Activated naive CD4-positive, alpha-beta T cell treated with anti-CD3 and anti-CD28 coated beads, Interleukin-2, amount 50 U/mL, for 72 hours (primary cell): ENCODE measurements around the gene CACNG5. TPM values are rescaled to one million over a fixed set of nuclear protein-coding genes. Genes with fewer than 3 reads are reported as not detected.

Experiments
- ATAC-seq, 2 donors: fragments of 150-1000 bp; cut with Tn5 transposase; 2 replicates each; pipeline ENCODE4 v1.10.0; 2021; ENCODE audit warnings: mild to moderate bottlenecking in 2 of 2, moderate library complexity in 2 of 2
- DNase-seq, 2 donors: peaks; one replicate each; pipeline ENCODE4 v3.0.0; 2021 to 2022; ENCODE audit warnings: low spot score in 2 of 2
- H3K27ac Mint-ChIP-seq, 2 donors: one replicate each; pipeline ENCODE4 v1.8.0; 2022; ENCODE audit warnings: mild to moderate bottlenecking in 2 of 2, mixed read lengths in 2 of 2
- H3K36me3 Mint-ChIP-seq, 2 donors: one replicate each; pipeline ENCODE4 v1.8.0; 2022; ENCODE audit warnings: mixed read lengths in 2 of 2
- H3K9me3 Mint-ChIP-seq, 2 donors: one replicate each; pipeline ENCODE4 v1.8.0; 2022; ENCODE audit warnings: mixed read lengths in 2 of 2
- total RNA-seq, 2 donors: library from RNA; stranded (reverse); gene quantifications; one replicate each; pipeline ENCODE4 v1.2.3, GENCODE V29; 2022

CACNG5 gene
- total RNA-seq, 2 donors from 2014 or later, result not detected

DNA sequence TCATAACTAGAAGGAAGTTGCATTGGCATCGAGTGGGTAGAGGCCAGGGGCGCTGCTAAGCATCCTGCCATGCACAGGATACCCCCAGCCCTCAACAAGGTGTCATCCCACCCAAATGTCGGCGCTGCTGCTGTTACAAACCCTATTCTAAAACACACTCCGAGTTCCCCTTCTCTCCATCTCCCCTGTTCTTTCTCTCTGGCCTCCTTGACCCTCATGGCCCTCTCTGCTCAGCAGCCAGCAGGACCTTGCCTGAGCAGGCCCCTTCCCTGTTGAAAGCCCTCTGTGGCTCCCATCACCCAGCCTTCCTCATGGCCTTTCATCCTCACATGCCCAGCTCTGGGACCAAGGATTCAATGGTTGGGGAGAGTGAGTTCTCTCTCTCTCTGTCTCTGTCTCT is 22.3 kb upstream of the CACNG5 start:
- ATAC-seq (peak in 1 of 2 donors; percentile 18), DNase-seq (no peak)
- Mint-ChIP-seq H3K27ac (no peak overlapping the region), H3K36me3 (peaks cover 0 to 16% of the 10 kb centered on the region in 2 donors), H3K9me3 (peaks cover under 1 to 6% of the 10 kb centered on the region in 2 donors)

DNA sequence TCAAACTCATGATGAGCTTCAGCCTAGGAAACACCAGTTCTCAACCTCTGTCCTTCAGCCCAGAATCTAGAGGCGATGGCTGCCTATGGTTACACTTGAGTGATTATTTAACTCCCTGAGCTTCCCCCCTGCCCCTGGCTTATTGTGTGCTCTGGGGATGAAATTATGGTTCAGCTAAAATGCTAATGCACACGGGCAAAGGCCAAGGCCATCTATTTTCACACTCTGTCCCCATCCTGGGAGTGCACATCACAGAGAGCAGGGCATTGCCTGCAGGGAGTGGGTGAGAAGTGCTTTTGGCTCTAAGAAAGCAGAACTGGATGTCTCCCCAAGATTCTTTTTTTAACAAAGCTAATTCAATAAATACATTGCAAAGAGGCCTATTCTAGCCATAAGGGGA is 21.6 kb upstream of the CACNG5 start:
- DNase-seq, result no peak
- Mint-ChIP-seq H3K36me3 (peaks cover 3 to 12% of the 10 kb centered on the region in 2 donors), H3K27ac (no peak overlapping the region), H3K9me3 (peaks cover 8 to 10% of the 10 kb centered on the region in 2 donors)
- ATAC-seq, result no peak

DNA sequence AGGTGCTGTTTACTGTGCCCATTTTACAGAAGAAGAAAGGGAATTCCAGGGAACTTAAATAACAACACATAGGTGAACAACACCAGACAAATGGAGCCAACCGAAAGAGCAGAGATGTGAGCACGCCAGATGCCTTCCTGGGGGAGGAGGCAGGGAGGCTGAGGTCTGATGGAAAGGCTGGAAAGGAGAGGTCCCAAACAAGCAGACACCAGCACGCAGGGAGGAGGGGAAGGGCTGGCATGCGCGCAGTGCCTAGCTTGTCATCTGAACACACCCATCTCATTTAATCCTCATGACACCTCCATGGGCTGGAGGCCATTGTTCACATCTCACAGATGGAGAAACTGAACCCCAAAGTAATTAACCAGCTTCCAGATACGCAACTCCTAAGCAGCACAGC is 20.9 kb upstream of the CACNG5 start:
- ATAC-seq (no peak), DNase-seq (no peak)
- H3K27ac Mint-ChIP-seq, result no peak overlapping the region
- H3K9me3 Mint-ChIP-seq, result peaks cover 10% of the 10 kb centered on the region in 2 donors
- peaks cover 5 to 11% of the 10 kb centered on the region in 2 donors for H3K36me3 Mint-ChIP-seq

DNA sequence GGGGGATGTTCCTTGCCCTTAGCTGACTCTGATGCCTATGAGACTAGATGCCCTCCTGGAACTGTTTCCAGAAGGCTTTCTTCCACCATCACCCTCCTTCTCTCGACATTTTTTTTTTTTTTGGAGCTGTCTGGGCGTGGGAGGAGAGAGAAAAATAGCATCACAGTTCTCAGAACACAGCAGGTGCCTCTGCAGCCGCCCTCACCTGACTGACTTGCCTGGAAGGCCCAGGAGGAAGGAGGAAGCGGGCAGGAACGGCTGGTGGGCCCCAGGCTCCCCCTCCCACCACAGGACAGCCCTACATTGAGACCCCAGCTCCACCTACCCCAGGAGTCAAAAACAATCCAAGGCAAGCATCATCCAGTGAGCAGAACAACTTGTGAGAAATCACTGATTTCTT is 20.3 kb upstream of the CACNG5 start:
- Mint-ChIP-seq H3K27ac (no peak overlapping the region), H3K9me3 (peaks cover 10% of the 10 kb centered on the region in 2 donors), H3K36me3 (peaks cover 5 to 11% of the 10 kb centered on the region in 2 donors)
- no peak for ATAC-seq
- DNase-seq, result no peak

GRCh38 chr17:66817750-66818149 is 17.2 kb upstream of the CACNG5 start:
- ATAC-seq (no peak), DNase-seq (no peak)
- Mint-ChIP-seq H3K9me3 (peaks cover 10% of the 10 kb centered on the region in 2 donors), H3K36me3 (peaks cover 5 to 11% of the 10 kb centered on the region in 2 donors), H3K27ac (no peak overlapping the region)

GRCh38 chr17:66819466-66819865 is 15.5 kb upstream of the CACNG5 start:
- peaks cover 5 to 11% of the 10 kb centered on the region in 2 donors for H3K36me3 Mint-ChIP-seq
- no peak for ATAC-seq
- H3K27ac Mint-ChIP-seq, result no peak overlapping the region
- DNase-seq, result no peak
- H3K9me3 Mint-ChIP-seq, result peaks cover 10% of the 10 kb centered on the region in 2 donors

- no peak overlapping the region for H3K27ac Mint-ChIP-seq
- DNase-seq, result no peak
- no peak for ATAC-seq
- H3K36me3 Mint-ChIP-seq, result peaks cover 5 to 9% of the 10 kb centered on the region in 2 donors
- H3K9me3 Mint-ChIP-seq, result peaks cover 9 to 10% of the 10 kb centered on the region in 2 donors
These were observed 12.9 kb upstream of the CACNG5 start for GRCh38 chr17:66822009-66822408.

DNA sequence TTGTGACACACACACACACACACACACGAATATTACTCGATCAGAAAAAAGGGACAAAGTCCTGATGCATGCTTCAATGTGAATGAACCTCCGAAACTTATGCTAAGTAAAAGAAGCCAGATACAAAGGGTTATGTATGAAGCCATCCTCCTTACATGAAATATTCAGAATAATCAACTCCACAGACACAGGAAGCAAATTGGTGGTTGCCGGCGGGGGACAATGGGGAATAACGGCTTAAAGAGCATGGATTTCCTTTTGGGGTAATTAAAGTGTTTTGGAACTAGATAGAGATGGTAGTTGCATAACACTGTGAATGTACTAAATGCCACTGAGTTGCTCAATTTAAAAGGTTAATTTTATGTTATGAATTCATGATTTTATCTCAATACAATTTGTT is 8.1 kb upstream of the CACNG5 start:
- Mint-ChIP-seq H3K36me3 (no peaks in the 10 kb centered on the region), H3K9me3 (no peaks in the 10 kb centered on the region), H3K27ac (no peak overlapping the region)
- DNase-seq, result no peak
- ATAC-seq, result no peak

GRCh38 chr17:66829386-66829864 is 5.5 kb upstream of the CACNG5 start:
- H3K9me3 Mint-ChIP-seq, result no peaks in the 10 kb centered on the region
- ATAC-seq (peak in 1 of 2 donors; percentile 55), DNase-seq (peak in 1 of 2 donors; percentile 23)
- H3K36me3 Mint-ChIP-seq, result no peaks in the 10 kb centered on the region
- no peak overlapping the region for H3K27ac Mint-ChIP-seq

- Mint-ChIP-seq H3K36me3 (no peaks in the 10 kb centered on the region), H3K27ac (no peak overlapping the region), H3K9me3 (no peaks in the 10 kb centered on the region)
- ATAC-seq (no peak), DNase-seq (no peak)
These were observed 5.0 kb upstream of the CACNG5 start for GRCh38 chr17:66829883-66830282.

- Mint-ChIP-seq H3K9me3 (no peaks in the 10 kb centered on the region), H3K27ac (no peak overlapping the region), H3K36me3 (no peaks in the 10 kb centered on the region)
- no peak for DNase-seq
- no peak for ATAC-seq
These were observed 4.5 kb upstream of the CACNG5 start for GRCh38 chr17:66830451-66830850.

- H3K27ac Mint-ChIP-seq, result no peak overlapping the region
- H3K9me3 Mint-ChIP-seq, result no peaks in the 10 kb centered on the region
- ATAC-seq (no peak), DNase-seq (no peak)
- no peaks in the 10 kb centered on the region for H3K36me3 Mint-ChIP-seq
These were observed 3.3 kb upstream of the CACNG5 start for GRCh38 chr17:66831383-66832210.

GRCh38 chr17:66833201-66833600 is 1.7 kb upstream of the CACNG5 start:
- no peak overlapping the region for H3K27ac Mint-ChIP-seq
- no peak for DNase-seq
- no peaks in the 10 kb centered on the region for H3K9me3 Mint-ChIP-seq
- ATAC-seq, result no peak
- H3K36me3 Mint-ChIP-seq, result no peaks in the 10 kb centered on the region

GRCh38 chr17:66834426-66834918 is 445 bp upstream of the CACNG5 start:
- no peaks in the 10 kb centered on the region for H3K36me3 Mint-ChIP-seq
- ATAC-seq (no peak), DNase-seq (no peak)

GRCh38 chr17:66835476-66835875 is 559 bp downstream of the CACNG5 start:
- Mint-ChIP-seq H3K27ac (no peak overlapping the region), H3K9me3 (no peaks in the 10 kb centered on the region), H3K36me3 (no peaks in the 10 kb centered on the region)
- DNase-seq (no peak), ATAC-seq (no peak)

More at GRCh38 chr17:66834426-66834918, 445 bp upstream of the CACNG5 start:
- Mint-ChIP-seq H3K27ac (no peak overlapping the region), H3K9me3 (no peaks in the 10 kb centered on the region)

DNA sequence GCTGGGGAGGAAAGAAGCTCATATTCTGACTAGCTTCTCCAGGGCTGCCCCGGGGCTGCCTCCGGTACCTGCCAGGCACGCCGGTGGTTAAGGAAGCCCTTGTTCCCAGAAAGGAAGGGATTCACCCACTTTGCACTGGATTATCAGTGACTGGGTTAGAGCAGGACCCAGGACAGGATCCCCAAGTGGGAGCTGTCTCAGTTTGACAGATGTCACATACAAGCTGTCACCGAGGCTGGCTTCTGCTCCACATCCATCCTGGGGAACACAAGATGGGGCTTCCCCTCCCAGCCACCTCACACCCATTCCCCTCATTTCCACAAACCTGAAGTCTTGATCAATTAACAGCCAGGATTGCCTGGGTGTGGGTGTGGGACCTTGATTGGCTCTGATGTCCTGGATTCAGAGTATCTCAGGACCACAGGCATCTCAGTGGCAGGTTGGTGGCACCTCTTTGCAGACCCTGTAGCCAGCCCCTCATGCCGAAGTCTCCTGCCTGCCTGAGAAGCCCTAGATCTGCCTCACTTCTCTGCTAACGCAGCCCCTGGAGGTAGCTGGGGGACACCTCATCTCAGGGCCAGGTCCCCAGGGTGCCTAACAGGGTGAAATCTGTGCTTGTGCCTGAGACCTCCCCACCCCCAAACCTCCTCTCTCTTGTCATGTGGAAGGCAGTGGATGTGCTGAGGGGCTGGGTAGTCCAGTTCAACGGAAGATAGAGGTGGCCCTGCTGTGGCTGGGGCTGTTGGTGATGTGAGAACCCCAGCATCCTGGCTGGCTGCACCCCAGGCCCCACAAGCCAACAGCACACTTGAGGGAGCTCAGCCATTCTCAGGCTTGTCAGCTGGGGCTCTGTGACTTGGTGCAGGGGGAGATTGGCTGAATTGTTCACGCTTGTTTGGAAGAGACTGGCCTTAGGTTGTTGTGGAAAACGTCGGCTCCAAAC is 1.4 kb downstream of the CACNG5 start:
- no peak for DNase-seq
- no peaks in the 10 kb centered on the region for H3K36me3 Mint-ChIP-seq
- no peaks in the 10 kb centered on the region for H3K9me3 Mint-ChIP-seq
- H3K27ac Mint-ChIP-seq, result no peak overlapping the region
- no peak for ATAC-seq

- DNase-seq (no peak), ATAC-seq (no peak)
- Mint-ChIP-seq H3K27ac (no peak overlapping the region), H3K9me3 (no peaks in the 10 kb centered on the region), H3K36me3 (no peaks in the 10 kb centered on the region)
These were observed 2.3 kb downstream of the CACNG5 start for GRCh38 chr17:66837226-66837625.
